ENCODE measurements around the gene ASAP2. TPM values are rescaled to one million over a fixed set of nuclear protein-coding genes. Genes with fewer than 3 reads are reported as not detected.

ASAP2 gene
- total and polyA plus RNA-seq, 2 donors (not counting 1 experiment from before 2014, with no cell fraction given): 0.04 TPM; not detected in 1

GRCh38 chr2:9178110-9178903 lies 28.3 kb upstream of the ASAP2 start:
- intact Hi-C loops (cut with micrococcal nuclease): no loop called here
- Histone ChIP-seq H4K20me1 (ENCODE audit: control insufficient read depth, insufficient read depth, low read length, poor library complexity, severe bottlenecking) (no peaks in the 10 kb centered on the region), H3K9ac (ENCODE audit: low read length) (no peak overlapping the region), H3K4me1 (ENCODE audit: control insufficient read depth in 2 of 2, insufficient read depth in 2 of 2, low read length in 2 of 2) (peaks cover 0 to 3% of the 10 kb centered on the region in 2 donors), H3K27ac (ENCODE audit: low read length in 2 of 2) (no peak overlapping the region), H3K36me3 (replicated peaks in 1 of 2; ENCODE audit: control extremely low read depth in 1 of 2, control insufficient read depth in 1 of 2, extremely low read depth in 1 of 2, insufficient read depth in 2 of 2, low read length in 1 of 2) (no peaks in the 10 kb centered on the region), H2AFZ (ENCODE audit: insufficient read depth, low read depth, low read length, poor library complexity, severe bottlenecking) (no peak overlapping the region), H3K79me2 (ENCODE audit: control insufficient read depth, insufficient read depth, low read length) (no peaks in the 10 kb centered on the region), H3K27me3 (replicated peaks in 1 of 4; ENCODE audit: control extremely low read depth in 1 of 4, control insufficient read depth in 3 of 4, insufficient read depth in 4 of 4, low read length in 3 of 4) (peaks cover 0 to 7% (median 0%) of the 10 kb centered on the region in 4 experiments), H3K4me2 (replicated peaks; ENCODE audit: low read depth, low read length, poor library complexity, severe bottlenecking) (no peak overlapping the region), H3K4me3 (ENCODE audit: control extremely low read depth in 1 of 5, extremely low read depth in 1 of 5, insufficient read depth in 1 of 5, low read depth in 2 of 5, low read length in 4 of 5) (no peak overlapping the region), H3K9me3 (ENCODE audit: control extremely low read depth in 1 of 3, control insufficient read depth in 2 of 3, insufficient read depth in 1 of 3, low read length in 2 of 3) (no peaks in the 10 kb centered on the region)
- DNase-seq (no peak), ATAC-seq (ENCODE audit: low read depth) (no peak)
- CTCF ChIA-PET: no interaction called here
- TF ChIP-seq CTCF (IDR thresholded peaks at IDR 0.05): no peak
- no peak for TF ChIP-seq EZH2 (IDR thresholded peaks at IDR 0.05; ENCODE audit: borderline replicate concordance, insufficient read depth, low read depth, low read length, poor library complexity, severe bottlenecking)
- Mint-ChIP-seq H3K4me1 (peaks cover 2% of the 10 kb centered on the region), H3K27me3 (peaks cover 16% of the 10 kb centered on the region), H3K9me3 (ENCODE audit: insufficient read depth) (no peaks in the 10 kb centered on the region), H3K4me3 (no peak overlapping the region), H3K27ac (no peak overlapping the region)
- POLR2A ChIA-PET: no interaction called here
- WGBS (ENCODE audit: insufficient coverage): 76% methylated on average over 2 of the region's 2 CpGs

- peaks cover 0 to under 1% (median 0%) of the 10 kb centered on the region in 3 donors for H3K9me3 ChIP-seq (ENCODE audit: control extremely low read depth in 1 of 3, control insufficient read depth in 2 of 3, insufficient read depth in 1 of 3, low read length in 2 of 3)
- TF ChIP-seq CTCF (IDR thresholded peaks at IDR 0.05): no peak
- TF ChIP-seq EZH2 (IDR thresholded peaks at IDR 0.05; ENCODE audit: borderline replicate concordance, insufficient read depth, low read depth, low read length, poor library complexity, severe bottlenecking): no peak
- Mint-ChIP-seq H3K4me1 (peaks cover 2% of the 10 kb centered on the region), H3K27me3 (peaks cover 12% of the 10 kb centered on the region), H3K27ac (no peak overlapping the region), H3K4me3 (no peak overlapping the region), H3K9me3 (ENCODE audit: insufficient read depth) (no peaks in the 10 kb centered on the region)
- peaks cover 0 to 7% (median 0%) of the 10 kb centered on the region in 4 experiments for H3K27me3 ChIP-seq (replicated peaks in 1 of 4; ENCODE audit: control extremely low read depth in 1 of 4, control insufficient read depth in 3 of 4, insufficient read depth in 4 of 4, low read length in 3 of 4)
- ATAC-seq (ENCODE audit: low read depth) (no peak), DNase-seq (no peak)
- 65% methylated on average over 11 of the region's 13 CpGs for WGBS (ENCODE audit: insufficient coverage)
- no peak overlapping the region for H2AFZ ChIP-seq (ENCODE audit: insufficient read depth, low read depth, low read length, poor library complexity, severe bottlenecking)
- H4K20me1 ChIP-seq (ENCODE audit: control insufficient read depth, insufficient read depth, low read length, poor library complexity, severe bottlenecking): no peaks in the 10 kb centered on the region
- no peaks in the 10 kb centered on the region for H3K79me2 ChIP-seq (ENCODE audit: control insufficient read depth, insufficient read depth, low read length)
- H3K4me2 ChIP-seq (replicated peaks; ENCODE audit: low read depth, low read length, poor library complexity, severe bottlenecking): no peak overlapping the region
- H3K4me1 ChIP-seq (ENCODE audit: control insufficient read depth in 2 of 2, insufficient read depth in 2 of 2, low read length in 2 of 2): peaks cover 0 to 3% of the 10 kb centered on the region in 2 donors
- no peak overlapping the region for H3K4me3 ChIP-seq (ENCODE audit: control extremely low read depth in 1 of 5, extremely low read depth in 1 of 5, insufficient read depth in 1 of 5, low read depth in 2 of 5, low read length in 4 of 5)
- ChIA-PET POLR2A (no interaction called here), CTCF (no interaction called here)
- H3K36me3 ChIP-seq (replicated peaks in 1 of 2; ENCODE audit: control extremely low read depth in 1 of 2, control insufficient read depth in 1 of 2, extremely low read depth in 1 of 2, insufficient read depth in 2 of 2, low read length in 1 of 2): no peaks in the 10 kb centered on the region
- no peak overlapping the region for H3K27ac ChIP-seq (ENCODE audit: low read length in 2 of 2)
- no peak overlapping the region for H3K9ac ChIP-seq (ENCODE audit: low read length)
- intact Hi-C loops (cut with micrococcal nuclease): no loop called here
Observed at GRCh38 chr2:9178904-9179571, 27.6 kb upstream of the ASAP2 start.
